Measurements from ENCODE around the gene C22orf31. TPM values are rescaled to one million over a fixed set of nuclear protein-coding genes. Genes with fewer than 3 reads are reported as not detected.

The C22orf31 gene
- total RNA-seq, 2 experiments from 2014 or later: not detected

DNA sequence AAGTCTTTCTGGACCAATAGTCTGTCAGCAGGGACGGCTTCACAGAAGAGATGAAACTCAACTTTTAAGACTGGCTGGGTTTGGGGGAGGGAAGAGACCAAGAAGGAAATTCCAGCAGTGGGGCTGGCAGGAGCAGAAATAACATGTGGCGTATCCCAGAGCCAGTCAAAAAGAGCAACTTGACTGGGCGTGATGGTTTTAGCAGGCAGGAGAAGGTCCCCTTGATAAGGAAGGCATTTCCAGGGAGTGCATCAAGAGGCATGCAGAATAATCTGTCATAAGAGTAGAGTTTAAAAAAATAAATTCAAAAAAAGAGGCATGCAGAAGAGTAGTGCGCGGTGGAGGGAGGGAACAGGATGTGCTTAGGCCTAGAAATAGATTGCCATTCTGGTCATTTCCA lies 52.5 kb downstream of the C22orf31 start:
- H3K27me3 Mint-ChIP-seq: peaks cover 29% of the 10 kb centered on the region
- no peaks in the 10 kb centered on the region for H3K36me3 Mint-ChIP-seq (ENCODE audit: low read depth)
- H3K9me3 Mint-ChIP-seq: no peaks in the 10 kb centered on the region
- ChIA-PET CTCF (no interaction called here), POLR2A (no interaction called here)
- no peak for DNase-seq
- H3K27ac Mint-ChIP-seq: no peak overlapping the region
- no peaks in the 10 kb centered on the region for H3K4me1 Mint-ChIP-seq
- H3K4me3 Mint-ChIP-seq: no peak overlapping the region

Other genes starting within 250 kb of the C22orf31 start
- under 1 TPM; 0.58 to 0.72 TPM for gene ZNRF3, start 178.3 kb downstream of the C22orf31 start, total RNA-seq
- gene KREMEN1, start 11.2 kb upstream of the C22orf31 start, total RNA-seq: under 1 TPM in 1 of 2 experiments, not detected in 1; 0.15 TPM
- gene EMID1, start 144.1 kb upstream of the C22orf31 start, total RNA-seq: not detected
- 10 to 100 TPM; 31.2 to 33.0 TPM for gene RHBDD3, start 206.2 kb upstream of the C22orf31 start, total RNA-seq
- gene EWSR1, start 206.4 kb upstream of the C22orf31 start, total RNA-seq: 100 to 1,000 TPM; 329 to 400 TPM
- 1 to 10 TPM; 4.7 to 5.1 TPM for gene GAS2L1, start 244.8 kb upstream of the C22orf31 start, total RNA-seq